HG03442 (cell line): Measurements from ENCODE around the gene SHISA4.
"Not testable (repeated sequence)": the region's sequence is repeated elsewhere in the genome, so short reads cannot be mapped to it uniquely, and the experiment has no call there.

Source experiments
- ATAC-seq: cut with Tn5 transposase; IDR thresholded peaks from one replicate; pipeline ENCODE4 v1.9.1; 2021; ENCODE audit warnings: mild to moderate bottlenecking, moderate library complexity; ENCODE audit not compliant: unreplicated experiment

Gene SHISA4

DNA sequence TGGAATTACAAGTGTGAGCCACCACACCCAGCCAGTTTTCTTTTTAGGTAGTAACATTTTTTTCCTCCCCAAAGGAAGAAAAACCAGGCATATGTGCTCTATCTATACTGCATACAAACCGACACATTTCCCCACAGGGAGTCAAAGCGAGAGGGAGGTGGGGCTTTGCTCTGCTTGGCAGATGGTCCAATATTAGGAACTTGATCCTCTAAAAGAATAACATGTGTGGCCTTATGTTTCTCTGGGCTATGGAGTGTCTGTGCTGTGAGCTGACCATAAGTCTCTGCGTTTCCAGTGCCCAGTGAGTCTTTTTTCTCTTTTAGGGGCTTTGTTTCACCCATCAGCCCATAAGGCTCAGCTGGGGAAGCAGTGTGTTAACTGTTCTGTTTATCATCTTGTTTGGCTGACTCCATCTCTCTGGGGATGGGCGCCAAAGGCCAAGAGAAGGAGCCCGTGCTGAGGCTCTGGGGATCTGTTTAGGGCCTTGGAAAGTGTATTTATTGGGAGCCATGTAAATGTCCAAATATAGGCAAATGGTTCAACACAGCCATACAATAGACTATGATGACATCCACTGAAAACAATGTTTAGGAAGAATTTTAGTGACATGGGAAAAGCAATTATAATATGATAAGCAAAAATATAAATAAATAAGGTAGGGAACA lies 37.4 kb downstream of the SHISA4 start:
- no peak for ATAC-seq

DNA sequence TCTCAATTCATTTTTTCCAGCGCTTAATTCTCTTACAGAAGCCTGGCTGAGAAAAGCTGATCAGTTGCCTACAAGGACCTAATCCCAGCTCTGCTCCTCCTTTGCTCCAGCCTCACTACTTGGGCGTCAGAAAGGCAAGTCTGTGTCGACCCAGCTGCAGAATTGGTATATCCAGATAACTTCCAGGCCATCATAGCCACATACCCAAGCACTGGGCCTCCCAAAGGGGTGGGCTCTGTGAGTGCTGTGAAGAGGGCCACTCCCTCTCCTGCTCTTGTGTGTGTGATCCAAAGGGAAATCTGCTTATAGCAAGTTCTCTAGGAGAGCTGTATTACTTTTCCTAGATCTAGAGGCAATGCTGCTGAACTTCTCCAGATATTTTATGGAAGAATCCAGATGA lies 39.6 kb downstream of the SHISA4 start:
- no peak for ATAC-seq

DNA sequence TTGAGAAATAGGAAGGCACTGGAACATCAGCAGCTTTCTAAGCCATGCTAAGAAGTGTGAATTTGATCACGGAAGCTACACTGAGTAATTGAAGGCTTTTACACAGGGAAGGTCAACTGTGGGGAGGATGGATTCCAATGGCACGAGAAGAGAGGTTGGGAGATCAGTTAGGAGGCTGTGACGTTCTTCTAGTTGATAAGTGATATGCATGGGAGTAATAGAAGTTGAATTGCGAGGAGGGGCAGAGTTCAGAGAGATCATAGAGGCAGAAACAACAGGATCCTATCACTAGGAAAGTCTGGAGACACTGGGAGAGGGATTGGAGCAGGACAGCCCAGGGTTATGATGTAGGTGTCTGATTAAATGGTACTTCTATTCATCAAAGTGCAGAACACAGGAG lies 41.4 kb downstream of the SHISA4 start:
- no peak for ATAC-seq

DNA sequence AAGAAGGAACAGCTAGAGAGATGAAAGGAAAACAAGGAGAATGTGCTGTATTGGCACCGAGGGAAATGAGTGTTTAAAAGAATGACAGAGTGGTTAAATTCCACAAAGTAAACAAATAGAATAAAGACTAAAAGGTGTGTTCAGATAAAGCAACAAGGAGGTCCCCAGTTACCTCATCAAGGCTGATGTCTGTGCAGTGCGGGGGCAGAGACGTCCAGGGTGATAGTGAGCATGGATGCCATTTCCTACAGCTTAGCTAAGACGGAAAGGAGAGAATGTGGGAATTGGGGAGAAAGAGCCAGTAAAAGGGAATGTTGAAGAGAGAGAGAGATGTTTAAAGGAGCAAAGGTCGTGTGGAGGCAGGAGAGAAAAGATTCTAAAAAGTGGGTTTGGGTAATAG lies 42.1 kb downstream of the SHISA4 start:
- no peak for ATAC-seq

DNA sequence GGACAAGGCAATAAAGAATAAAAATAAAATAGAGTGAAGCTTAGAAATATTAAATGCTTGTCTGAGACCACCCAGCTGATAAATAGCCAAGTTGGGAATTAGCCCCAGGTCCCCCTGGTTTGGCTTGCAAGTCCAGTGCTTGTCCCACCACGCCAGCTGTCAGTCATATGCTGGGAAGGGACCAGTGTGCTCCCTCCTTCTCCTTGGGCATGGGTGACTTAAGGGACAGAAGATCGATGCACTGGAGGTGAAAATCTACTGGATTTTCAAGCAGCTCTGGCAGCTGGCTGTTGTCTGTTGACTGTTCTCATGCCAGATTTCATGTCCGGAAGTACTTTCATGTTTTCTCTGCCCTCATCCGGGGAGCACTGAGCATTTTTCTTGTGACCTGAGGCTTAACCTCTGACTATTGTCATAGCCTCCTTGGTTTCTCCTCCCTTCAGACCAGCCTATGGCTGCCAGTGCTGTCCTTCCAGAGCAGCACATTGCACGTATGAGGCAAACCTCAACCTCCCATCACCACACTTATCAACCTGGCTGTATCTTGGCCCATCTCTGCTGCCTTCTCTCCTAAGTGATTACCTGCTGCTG lies 45.2 kb downstream of the SHISA4 start:
- ATAC-seq, result no peak

DNA sequence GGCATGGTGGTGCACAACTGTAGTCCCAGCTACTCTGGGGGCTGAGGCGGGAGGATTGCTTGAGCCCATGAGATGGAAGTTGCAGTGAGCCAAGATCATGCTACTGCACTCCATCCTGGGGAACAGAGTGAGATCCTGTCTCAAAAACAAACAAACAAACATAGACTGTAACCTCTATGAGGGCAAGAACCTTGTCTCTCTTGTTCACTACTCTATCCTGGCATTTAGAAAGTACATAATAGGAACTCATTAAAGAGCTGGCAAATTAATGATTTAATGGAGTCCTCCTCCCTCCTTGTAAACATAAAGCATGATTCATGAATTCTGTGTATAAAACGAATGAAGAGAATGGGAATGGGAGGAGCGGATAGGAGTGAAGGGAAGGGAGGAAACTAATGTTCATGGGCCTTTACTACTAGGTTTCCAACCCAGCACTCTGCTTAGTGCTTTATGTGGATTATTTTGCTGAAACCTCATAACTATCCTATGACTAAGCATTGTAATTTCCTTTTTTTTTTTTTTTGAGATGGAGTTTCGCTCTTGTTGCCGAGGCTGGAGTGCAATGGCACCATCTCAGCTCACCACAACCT lies 49.0 kb downstream of the SHISA4 start:
- no peak for ATAC-seq

DNA sequence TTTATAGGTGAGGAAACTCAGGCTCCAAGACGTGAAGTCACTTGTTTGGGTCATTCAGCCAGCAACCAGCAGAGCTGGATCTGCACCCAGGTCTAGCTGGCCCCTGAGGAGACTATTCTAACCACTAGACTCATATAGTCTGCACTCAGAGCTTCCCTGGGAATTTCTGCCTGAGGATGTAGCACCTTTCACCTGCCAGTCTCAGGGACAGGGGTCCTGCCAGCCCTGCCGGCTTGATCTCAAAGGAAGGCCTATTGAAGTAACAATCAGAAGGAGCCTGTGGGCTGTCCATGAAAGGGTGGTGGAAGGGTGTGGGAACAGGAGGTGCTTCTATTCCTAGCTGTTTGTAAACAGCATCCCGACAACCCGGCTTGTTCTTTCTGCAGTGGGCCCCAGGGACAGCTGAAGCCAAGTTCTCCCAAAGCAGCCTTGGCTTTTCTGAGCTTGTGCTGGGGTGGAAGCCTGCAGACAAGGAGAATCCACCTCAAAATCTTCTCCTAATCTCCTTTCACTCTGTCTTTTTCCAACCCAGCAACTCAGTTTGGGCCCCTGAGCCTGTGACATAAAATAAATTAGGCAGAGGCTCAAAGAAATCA lies 49.8 kb downstream of the SHISA4 start:
- no peak for ATAC-seq

DNA sequence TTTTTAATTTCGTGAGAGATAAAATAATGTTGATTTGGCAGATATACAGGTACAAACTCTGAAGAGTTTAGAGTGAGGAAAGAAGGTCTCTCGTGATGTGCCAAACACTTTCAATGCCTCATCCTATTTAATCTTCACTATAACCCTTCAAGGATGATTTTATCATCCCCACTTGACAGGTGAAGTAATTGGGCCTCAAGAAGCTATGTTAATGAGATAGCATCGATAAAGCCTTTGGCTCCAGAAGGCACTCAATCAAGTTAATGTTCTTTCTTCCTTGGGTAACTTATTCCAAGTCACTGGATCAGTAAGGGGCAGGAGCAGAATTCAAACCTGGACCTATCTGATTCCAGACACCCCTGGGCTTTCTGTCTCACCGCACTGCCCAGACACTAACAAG lies 50.5 kb downstream of the SHISA4 start:
- no peak for ATAC-seq

DNA sequence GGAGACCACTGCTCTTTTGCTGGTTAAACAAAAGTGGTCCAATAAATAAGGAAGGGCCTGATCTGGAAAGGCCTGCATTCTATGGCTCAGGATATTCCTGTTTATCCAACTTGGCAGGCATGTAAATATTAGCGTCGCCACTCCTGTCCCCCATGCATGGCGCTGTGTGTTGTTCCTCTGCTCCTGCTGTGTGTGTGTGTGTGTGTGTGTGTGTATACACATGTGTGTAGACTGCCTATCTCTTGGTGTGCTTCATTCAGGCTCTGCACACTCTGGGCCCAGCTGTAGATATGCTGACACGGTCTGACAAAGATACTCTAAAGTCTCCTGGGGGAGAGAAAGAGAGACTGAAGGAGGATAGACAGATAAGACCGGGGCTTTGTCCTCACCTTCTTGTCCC lies 50.9 kb downstream of the SHISA4 start:
- no peak for ATAC-seq

DNA sequence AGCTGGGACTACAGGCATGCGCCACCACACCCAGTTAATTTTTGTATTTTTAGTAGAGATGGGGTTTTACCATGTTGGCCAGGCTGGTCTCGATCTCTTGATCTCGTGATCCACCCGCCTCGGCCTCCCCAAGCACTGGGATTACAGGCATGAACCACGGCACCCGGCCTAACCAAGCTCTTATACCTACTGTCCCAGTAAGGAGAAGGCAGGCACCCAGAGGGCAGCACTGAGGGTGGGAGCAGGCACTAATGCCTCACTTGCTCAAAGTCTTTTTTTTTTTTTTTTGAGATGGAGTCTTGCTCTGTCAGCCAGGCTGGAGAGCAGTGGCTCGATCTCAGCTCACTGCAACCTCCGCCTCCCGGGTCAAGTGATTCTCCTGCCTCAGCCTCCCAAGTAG lies 51.6 kb downstream of the SHISA4 start:
- not testable (repeated sequence) for ATAC-seq

DNA sequence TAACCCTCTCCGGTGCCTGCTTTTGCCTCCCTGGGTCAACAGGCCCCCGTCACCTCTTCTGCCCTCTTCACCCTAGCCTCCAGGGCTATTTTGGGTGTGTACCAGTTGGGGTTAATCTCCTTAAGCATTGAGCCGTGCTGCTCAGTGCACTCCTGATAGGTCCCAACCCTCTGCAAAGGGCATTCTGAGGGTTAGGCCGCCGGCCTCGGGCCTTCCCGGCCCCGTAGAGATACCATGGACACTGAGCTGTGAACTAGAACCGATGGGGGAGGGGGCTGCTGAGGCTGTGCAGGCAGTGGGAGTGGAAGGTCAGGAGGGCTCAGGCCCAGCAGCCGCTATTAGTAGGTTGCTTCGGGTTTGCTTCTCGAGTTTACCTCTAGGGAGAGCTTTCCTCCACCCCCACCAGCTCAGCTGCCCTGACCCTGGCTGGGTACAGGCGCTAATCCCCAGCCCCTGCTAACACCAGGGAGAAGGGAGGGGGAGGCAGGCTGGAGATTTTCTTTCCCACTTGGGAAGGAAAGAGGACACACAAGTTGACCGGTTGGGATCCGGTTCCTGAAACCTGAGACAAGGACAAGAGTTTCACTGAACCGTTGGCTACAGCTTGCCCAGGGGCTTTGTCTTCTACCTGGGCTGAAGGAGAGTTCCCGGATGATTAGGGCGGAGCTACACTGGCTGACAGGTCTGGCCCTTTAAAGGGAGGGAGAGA lies 52.9 kb downstream of the SHISA4 start:
- ATAC-seq, result no peak

DNA sequence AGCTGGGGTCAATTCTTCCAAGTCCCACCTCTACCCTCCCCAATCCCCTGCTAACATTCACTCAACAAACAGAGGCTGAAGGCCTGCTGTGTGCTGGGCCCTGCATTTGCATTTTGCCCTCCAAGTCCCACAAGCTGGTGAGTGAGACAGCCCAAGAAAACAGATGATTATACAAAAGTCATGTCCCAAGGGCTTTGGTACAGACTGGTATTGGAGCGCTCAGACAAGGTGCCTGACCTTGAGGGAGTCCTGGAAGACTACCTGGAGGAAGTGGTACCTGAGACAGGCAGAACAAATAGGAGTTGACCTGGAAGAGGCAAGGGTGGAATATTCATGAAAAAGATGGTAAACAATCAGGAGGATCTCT lies 53.4 kb downstream of the SHISA4 start:
- no peak for ATAC-seq
